Vagina (tissue), 2 donors: ENCODE data around the gene UTS2R.

Experiments
- CTCF ChIP-seq, 3 experiments: fragments of 450-650 bp in 2 of 3; fragments of 200-600 bp in 1 of 3; sonication (generic) in 1 of 3; IDR thresholded peaks; one replicate each; pipeline ENCODE4 v1.5.1; 2017 to 2019; ENCODE audit warnings: antibody characterized with exemption in 3 of 3, mild to moderate bottlenecking in 2 of 3, moderate library complexity in 2 of 3
- POLR2A ChIP-seq, 2 donors: fragments of 450-650 bp; IDR thresholded peaks; one replicate each; pipeline ENCODE4 v1.6.1; 2017; ENCODE audit warnings: antibody characterized with exemption in 2 of 2, mild to moderate bottlenecking in 2 of 2, moderate library complexity in 2 of 2
- POLR2AphosphoS5 ChIP-seq, 2 donors: sonication (generic); formaldehyde crosslinking; IDR thresholded peaks; one replicate each; pipeline ENCODE4 v1.9.0; 2017; ENCODE audit warnings: antibody characterized with exemption in 2 of 2, mild to moderate bottlenecking in 2 of 2, low read depth in 1 of 2; ENCODE audit not compliant: insufficient read depth in 1 of 2

GRCh38 chr17:82327757-82328140 is 43.8 kb upstream of the UTS2R start:
- TF ChIP-seq CTCF (IDR thresholded peaks at IDR 0.05) (no peak), POLR2AphosphoS5 (IDR thresholded peaks at IDR 0.05; ENCODE audit: insufficient read depth in 1 of 2, low read depth in 1 of 2) (no peak), POLR2A (IDR thresholded peaks at IDR 0.05) (no peak)
